ENCODE measurements around the gene UBE2K.

UBE2K gene

DNA sequence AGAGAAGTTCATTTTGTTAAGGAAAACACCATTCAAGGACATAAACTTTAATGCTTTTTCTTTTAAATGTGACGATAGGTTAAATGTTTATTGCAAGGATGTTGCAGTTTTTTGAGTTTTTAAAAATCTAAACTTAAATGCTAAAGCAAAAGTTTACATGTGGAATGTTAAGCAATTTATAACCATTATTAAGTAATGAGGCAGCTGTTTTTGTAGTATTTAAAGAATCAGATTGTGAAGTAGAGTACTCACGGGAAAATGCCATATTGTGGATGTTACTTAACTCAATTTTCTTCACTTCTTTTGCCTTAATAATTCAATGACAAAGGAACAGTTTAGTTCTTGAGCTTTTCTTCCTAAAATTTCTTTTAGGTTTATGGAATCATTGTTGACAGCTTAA is 43.5 kb downstream of the UBE2K start:
- Histone ChIP-seq H2AFZ (ENCODE audit: low read depth) (no peak overlapping the region), H3K4me1 (ENCODE audit: low read depth, poor library complexity, severe bottlenecking) (no peaks in the 10 kb centered on the region), H3K27me3 (ENCODE audit: insufficient read depth, low read depth) (no peaks in the 10 kb centered on the region), H3K9ac (no peak overlapping the region), H3K79me2 (ENCODE audit: insufficient read depth, low read depth) (peaks cover 10% of the 10 kb centered on the region; the same call in 1 of the 2 replicates), H3K27ac (no peak overlapping the region), H4K20me1 (ENCODE audit: insufficient read depth) (no peaks in the 10 kb centered on the region), H3K4me2 (no peak overlapping the region), H3K4me3 (IDR thresholded peaks at IDR 0.05; ENCODE audit: insufficient read depth, low read depth, low read length) (no peak overlapping the region), H3K36me3 (ENCODE audit: insufficient read depth) (no peaks in the 10 kb centered on the region)
- TF ChIP-seq, protein P1, sequence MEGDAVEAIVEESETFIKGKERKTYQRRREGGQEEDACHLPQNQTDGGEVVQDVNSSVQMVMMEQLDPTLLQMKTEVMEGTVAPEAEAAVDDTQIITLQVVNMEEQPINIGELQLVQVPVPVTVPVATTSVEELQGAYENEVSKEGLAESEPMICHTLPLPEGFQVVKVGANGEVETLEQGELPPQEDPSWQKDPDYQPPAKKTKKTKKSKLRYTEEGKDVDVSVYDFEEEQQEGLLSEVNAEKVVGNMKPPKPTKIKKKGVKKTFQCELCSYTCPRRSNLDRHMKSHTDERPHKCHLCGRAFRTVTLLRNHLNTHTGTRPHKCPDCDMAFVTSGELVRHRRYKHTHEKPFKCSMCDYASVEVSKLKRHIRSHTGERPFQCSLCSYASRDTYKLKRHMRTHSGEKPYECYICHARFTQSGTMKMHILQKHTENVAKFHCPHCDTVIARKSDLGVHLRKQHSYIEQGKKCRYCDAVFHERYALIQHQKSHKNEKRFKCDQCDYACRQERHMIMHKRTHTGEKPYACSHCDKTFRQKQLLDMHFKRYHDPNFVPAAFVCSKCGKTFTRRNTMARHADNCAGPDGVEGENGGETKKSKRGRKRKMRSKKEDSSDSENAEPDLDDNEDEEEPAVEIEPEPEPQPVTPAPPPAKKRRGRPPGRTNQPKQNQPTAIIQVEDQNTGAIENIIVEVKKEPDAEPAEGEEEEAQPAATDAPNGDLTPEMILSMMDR (conservative IDR thresholded peaks at IDR 0.05; ENCODE audit: low read depth, low read length) = no peak

DNA sequence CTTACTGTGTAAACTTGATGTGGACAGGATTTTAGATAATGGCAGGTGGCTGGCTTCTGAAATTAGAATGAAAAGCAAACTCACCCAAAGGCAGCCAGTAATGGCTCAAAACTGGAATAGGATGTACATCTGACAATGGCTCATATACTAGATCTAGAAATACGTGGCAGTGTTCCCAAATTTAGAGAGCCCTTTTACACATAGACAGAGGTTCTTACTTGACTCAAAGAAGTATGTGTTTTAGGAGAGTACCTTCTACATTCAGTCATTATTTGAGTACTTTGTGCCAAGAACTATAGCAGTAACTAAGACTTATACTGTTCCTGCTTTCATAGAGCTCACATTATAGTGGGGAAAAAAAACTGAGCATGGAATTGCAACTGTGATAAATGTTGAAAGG is 48.0 kb downstream of the UBE2K start:
- Histone ChIP-seq H3K36me3 (ENCODE audit: insufficient read depth) (no peaks in the 10 kb centered on the region), H3K9ac (no peak overlapping the region), H3K27me3 (ENCODE audit: insufficient read depth, low read depth) (no peaks in the 10 kb centered on the region), H4K20me1 (ENCODE audit: insufficient read depth) (no peaks in the 10 kb centered on the region), H2AFZ (ENCODE audit: low read depth) (no peak overlapping the region), H3K4me2 (no peak overlapping the region), H3K27ac (no peak overlapping the region), H3K4me1 (ENCODE audit: low read depth, poor library complexity, severe bottlenecking) (no peaks in the 10 kb centered on the region), H3K79me2 (ENCODE audit: insufficient read depth, low read depth) (no peaks in the 10 kb centered on the region), H3K4me3 (IDR thresholded peaks at IDR 0.05; ENCODE audit: insufficient read depth, low read depth, low read length) (no peak overlapping the region)
- TF ChIP-seq, protein P1 (conservative IDR thresholded peaks at IDR 0.05; ENCODE audit: low read depth, low read length) = no peak

DNA sequence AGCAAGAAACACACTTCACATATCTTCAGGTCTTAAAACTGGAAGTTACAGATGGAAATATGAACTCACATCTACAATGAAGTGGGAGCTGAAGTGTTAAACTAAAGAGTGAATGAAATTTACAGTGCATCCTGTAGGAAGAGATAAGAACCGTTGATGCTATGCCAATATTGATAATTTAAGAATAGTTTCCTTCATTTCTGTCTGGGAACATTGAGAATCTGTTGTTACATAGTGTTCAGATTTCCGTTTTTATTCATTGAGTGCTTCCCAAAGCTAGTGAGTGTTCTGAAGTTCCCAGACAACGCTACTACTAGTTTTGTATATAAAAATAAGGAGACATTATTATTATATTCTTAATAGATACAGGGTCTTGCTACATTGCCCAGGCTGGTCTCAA is 52.3 kb downstream of the UBE2K start:
- H2AFZ ChIP-seq (ENCODE audit: low read depth) = no peak overlapping the region
- no peaks in the 10 kb centered on the region for H4K20me1 ChIP-seq (ENCODE audit: insufficient read depth)
- TF ChIP-seq, protein P1 (conservative IDR thresholded peaks at IDR 0.05; ENCODE audit: low read depth, low read length) = no peak
- no peaks in the 10 kb centered on the region for H3K79me2 ChIP-seq (ENCODE audit: insufficient read depth, low read depth)
- no peak overlapping the region for H3K27ac ChIP-seq
- no peaks in the 10 kb centered on the region for H3K4me1 ChIP-seq (ENCODE audit: low read depth, poor library complexity, severe bottlenecking)
- H3K4me2 ChIP-seq = no peak overlapping the region
- H3K9ac ChIP-seq = no peak overlapping the region
- no peaks in the 10 kb centered on the region for H3K36me3 ChIP-seq (ENCODE audit: insufficient read depth)
- no peaks in the 10 kb centered on the region for H3K27me3 ChIP-seq (ENCODE audit: insufficient read depth, low read depth)
- H3K4me3 ChIP-seq (IDR thresholded peaks at IDR 0.05; ENCODE audit: insufficient read depth, low read depth, low read length) = no peak overlapping the region

DNA sequence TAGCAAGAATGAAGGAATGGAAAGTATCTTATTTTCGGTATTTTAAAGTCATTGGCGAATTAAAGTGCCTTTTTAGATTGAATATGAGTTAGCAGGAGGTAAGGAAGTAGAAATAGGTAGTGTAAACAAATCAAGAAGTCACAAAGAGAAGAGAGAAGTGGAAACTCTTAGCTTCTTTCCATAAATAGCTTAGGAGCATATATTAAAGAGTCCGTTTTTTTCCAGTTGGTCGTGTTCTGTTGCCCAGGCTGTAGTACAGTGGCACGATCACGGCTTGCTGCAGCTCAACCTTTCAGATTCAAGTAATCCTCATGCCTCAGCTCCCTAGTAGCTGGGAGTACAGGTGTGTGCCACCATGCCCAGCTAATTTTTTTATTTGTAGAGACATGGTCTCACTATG is 56.4 kb downstream of the UBE2K start:
- Histone ChIP-seq H3K27ac (no peak overlapping the region), H4K20me1 (ENCODE audit: insufficient read depth) (no peaks in the 10 kb centered on the region), H3K36me3 (ENCODE audit: insufficient read depth) (no peaks in the 10 kb centered on the region), H3K4me3 (IDR thresholded peaks at IDR 0.05; ENCODE audit: insufficient read depth, low read depth, low read length) (no peak overlapping the region), H3K4me2 (no peak overlapping the region), H3K27me3 (ENCODE audit: insufficient read depth, low read depth) (no peaks in the 10 kb centered on the region), H3K4me1 (ENCODE audit: low read depth, poor library complexity, severe bottlenecking) (no peaks in the 10 kb centered on the region), H3K9ac (no peak overlapping the region), H2AFZ (ENCODE audit: low read depth) (no peak overlapping the region), H3K79me2 (ENCODE audit: insufficient read depth, low read depth) (no peaks in the 10 kb centered on the region)
- TF ChIP-seq, protein P1 (conservative IDR thresholded peaks at IDR 0.05; ENCODE audit: low read depth, low read length) = no peak

All from KMS-11 (cell line).